IMR-90 (cell line): ENCODE results near the gene SLX4IP. TPM values are rescaled to one million over a fixed set of nuclear protein-coding genes. Genes with fewer than 3 reads are reported as not detected.

Experiments used
- ATAC-seq: fragments of 200-7000 bp; cut with Tn5 transposase; 2 replicates; pipeline ENCODE4 v1.9.1; 2020; ENCODE audit warnings: low read depth, mild to moderate bottlenecking, moderate library complexity
- BruUV-seq: library from RNA; stranded (reverse); fragments of 400-500 nt; replicated peaks from 2 replicates; lab custom pipeline; 2021; lab: Mats Ljungman, UMichigan
- CTCF ChIA-PET: fragments of 300-600 bp; formaldehyde crosslinking; extraction: SDS; loops from one replicate; lab custom pipeline; 2021; ENCODE audit warnings: antibody characterized with exemption; lab: Yijun Ruan, JAX
- POLR2A ChIA-PET: fragments of 300-600 bp; sonication (Branson Sonifier 250); formaldehyde crosslinking; loops from one replicate; lab custom pipeline; 2022; ENCODE audit warnings: antibody characterized with exemption; ENCODE audit not compliant: unreplicated experiment; lab: Charles Lee
- DNase-seq: peaks from one replicate; pipeline ENCODE4 v3.0.0; 2013
- H2AFZ ChIP-seq: replicated peaks from 2 replicates; pipeline ENCODE3; 2013; ENCODE audit warnings: low read length, mild to moderate bottlenecking; ENCODE audit not compliant: poor library complexity
- H2AK5ac ChIP-seq: 2 replicates; pipeline ENCODE4 v1.6.1; 2013; ENCODE audit warnings: low read depth, low read length, inconsistent platforms
- H2AK9ac ChIP-seq: replicated peaks from 2 replicates; pipeline ENCODE3; 2013; ENCODE audit warnings: mild to moderate bottlenecking, low read depth, low read length, moderate library complexity; ENCODE audit not compliant: poor library complexity
- H2BK120ac ChIP-seq: 2 replicates; pipeline ENCODE4 v1.6.1; 2013; ENCODE audit warnings: low read depth, low read length, inconsistent platforms
- H2BK15ac ChIP-seq: 3 replicates; pipeline ENCODE4 v1.6.1; 2013; ENCODE audit warnings: low read depth, low read length, inconsistent platforms
- H2BK20ac ChIP-seq: 2 replicates; pipeline ENCODE4 v1.6.1; 2013; ENCODE audit warnings: low read depth, mild to moderate bottlenecking, inconsistent platforms, low read length, moderate library complexity
- H2BK5ac ChIP-seq: 2 replicates; pipeline ENCODE4 v1.6.1; 2013; ENCODE audit warnings: mild to moderate bottlenecking, low read depth, low read length, inconsistent platforms; ENCODE audit not compliant: poor library complexity, severe bottlenecking
- H3K14ac ChIP-seq: replicated peaks from 2 replicates; pipeline ENCODE4 v1.6.1; 2013; ENCODE audit warnings: low read depth, low read length, inconsistent platforms
- H3K18ac ChIP-seq: 2 replicates; pipeline ENCODE4 v1.6.1; 2013; ENCODE audit warnings: low read depth, low read length, control low read depth
- H3K23ac ChIP-seq: 2 replicates; pipeline ENCODE4 v1.6.1; 2013; ENCODE audit warnings: low read depth, low read length, inconsistent platforms
- H3K27ac ChIP-seq: 2 replicates; pipeline ENCODE4 v1.5.1; 2013; ENCODE audit warnings: mild to moderate bottlenecking, control low read depth, low read length; ENCODE audit not compliant: insufficient read depth
- H3K27me3 ChIP-seq: 2 replicates; pipeline ENCODE4 v1.6.1; 2013; ENCODE audit warnings: low read length; ENCODE audit not compliant: control insufficient read depth, insufficient read depth
- H3K36me3 ChIP-seq: 2 replicates; pipeline ENCODE4 v1.6.1; 2013; ENCODE audit warnings: low read length, mixed read lengths; ENCODE audit not compliant: control insufficient read depth, insufficient read depth
- H3K4ac ChIP-seq: 2 replicates; pipeline ENCODE4 v1.6.1; 2013; ENCODE audit warnings: low read depth, low read length, inconsistent platforms
- H3K4me1 ChIP-seq: 2 replicates; pipeline ENCODE4 v1.6.1; 2013; ENCODE audit warnings: low read length, mixed read lengths; ENCODE audit not compliant: control insufficient read depth, insufficient read depth
- H3K4me2 ChIP-seq: 2 replicates; pipeline ENCODE4 v1.6.1; 2013; ENCODE audit warnings: low read depth, mild to moderate bottlenecking, control low read depth, low read length, moderate library complexity
- H3K4me3 ChIP-seq: 2 replicates; pipeline ENCODE4 v1.5.1; 2013; ENCODE audit warnings: low read depth, mild to moderate bottlenecking, control low read depth, low read length, moderate library complexity; ENCODE audit not compliant: insufficient read depth
- H3K56ac ChIP-seq: 2 replicates; pipeline ENCODE4 v1.6.1; 2013; ENCODE audit warnings: low read length, inconsistent platforms; ENCODE audit not compliant: insufficient read depth; ENCODE audit errors: extremely low read depth
- H3K79me1 ChIP-seq, 2 experiments: 2 replicates each; pipeline ENCODE4 v1.6.1; 2013; ENCODE audit warnings: low read length in 2 of 2, inconsistent platforms in 1 of 2, low read depth in 1 of 2
- H3K9ac ChIP-seq: 2 replicates; pipeline ENCODE4 v1.6.1; 2013; ENCODE audit warnings: low read depth, low read length, control low read depth
- H3K9me1 ChIP-seq: 2 replicates; pipeline ENCODE4 v1.6.1; 2013; ENCODE audit warnings: low read length, inconsistent platforms; ENCODE audit not compliant: insufficient read depth
- H3K9me3 ChIP-seq: 2 replicates; pipeline ENCODE4 v1.6.1; 2013; ENCODE audit warnings: low read length; ENCODE audit not compliant: control insufficient read depth, insufficient read depth
- H4K20me1 ChIP-seq: 2 replicates; pipeline ENCODE4 v1.6.1; 2013; ENCODE audit warnings: low read length, inconsistent platforms; ENCODE audit not compliant: insufficient read depth
- H4K5ac ChIP-seq: 2 replicates; pipeline ENCODE4 v1.6.1; 2013; ENCODE audit warnings: mild to moderate bottlenecking, low read depth, low read length, control low read depth
- H4K8ac ChIP-seq, 2 experiments: 2 replicates each; pipeline ENCODE4 v1.6.1; 2013; ENCODE audit warnings: low read depth in 2 of 2, low read length in 2 of 2, control low read depth in 1 of 2, inconsistent platforms in 1 of 2
- H4K91ac ChIP-seq: 2 replicates; pipeline ENCODE4 v1.6.1; 2013; ENCODE audit warnings: low read depth, low read length, inconsistent platforms; ENCODE audit not compliant: insufficient read depth
- CEBPB ChIP-seq: IDR thresholded peaks from 2 replicates; pipeline ENCODE4 v1.6.1; 2012; ENCODE audit warnings: low read depth, low read length, improper control_type of control experiment
- FOS ChIP-seq: fragments of 150-350 bp; IDR thresholded peaks from 2 replicates; pipeline ENCODE4 v1.6.1; 2016; ENCODE audit warnings: low read depth, low read length
- MAZ ChIP-seq: IDR thresholded peaks from 2 replicates; pipeline ENCODE4 v1.6.1; 2012; ENCODE audit warnings: low read depth, mild to moderate bottlenecking, low read length, improper control_type of control experiment, moderate library complexity, borderline replicate concordance
- MXI1 ChIP-seq: IDR thresholded peaks from 2 replicates; pipeline ENCODE4 v1.6.1; 2012; ENCODE audit warnings: low read depth, mild to moderate bottlenecking, low read length, moderate library complexity, borderline replicate concordance
- RAD21 ChIP-seq: IDR thresholded peaks from 2 replicates; pipeline ENCODE4 v1.6.1; 2012; ENCODE audit warnings: low read length, improper control_type of control experiment
- WGBS, 2 experiments: methylation state at CpG; one replicate each; pipeline versions ENCODE4 v1.1.5 to v1.1.7; 2013; ENCODE audit warnings: missing lambda C conversion rate in 2 of 2; ENCODE audit not compliant: insufficient read length in 1 of 2; ENCODE audit errors: extremely low coverage in 2 of 2; 5-methylcytosine and 5-hydroxymethylcytosine counted together
- dilution Hi-C: fragments of 300-500 bp; cut with HindIII; formaldehyde crosslinking; loops from one replicate; pipeline ENCODE4 v1.14.3; 2018; ENCODE audit warnings: low sequenced_read_pairs; ENCODE audit not compliant: unreplicated experiment
- in situ Hi-C: fragments of 300-500 bp; cut with MboI; formaldehyde crosslinking; loops from 3 replicates; pipeline ENCODE4 v1.14.3; 2019; ENCODE audit warnings: low sequenced_read_pairs, inconsistent platforms, mixed read lengths
- intact Hi-C: fragments of 100-400 bp; cut with micrococcal nuclease; formaldehyde crosslinking; loops from 2 replicates; pipeline ENCODE4 v1.10.0; 2022
- polyA plus RNA-seq, 3 experiments: library from polyadenylated mRNA; depleted of rRNA; stranded (reverse); fragments of >200 nt; gene quantifications; 2 replicates each; pipeline ENCODE4 v1.2.3, GENCODE V29; 2012; ENCODE audit warnings: low replicate concordance in 1 of 3
- total RNA-seq: library from RNA; depleted of rRNA; stranded (reverse); fragments of >200 nt; gene quantifications from 2 replicates; pipeline ENCODE4 v1.2.3, GENCODE V29; 2012

SLX4IP gene
- total and polyA plus RNA-seq, 2 of the 4 experiments (the other 2 are of a cell fraction) = 1.3 to 5.9 TPM

- H4K5ac ChIP-seq = no peak overlapping the region
Observed at GRCh38 chr20:10447028-10447427, 11.9 kb downstream of the SLX4IP start.

More at GRCh38 chr20:10447028-10447427, 11.9 kb downstream of the SLX4IP start:
- no peaks in the 10 kb centered on the region for H3K27me3 ChIP-seq
- H3K56ac ChIP-seq = no peak overlapping the region
- peak overlapping the region; percentile 38 for H3K4me2 ChIP-seq
- no peak overlapping the region for H2BK15ac ChIP-seq
- intact Hi-C loops = no loop called here
- peaks cover 14 to 30% of the 10 kb centered on the region in 2 experiments; a peak in 3 of 4 replicates for H3K79me1 ChIP-seq
- H3K9me1 ChIP-seq = peaks cover 7% of the 10 kb centered on the region
- ChIA-PET POLR2A (no interaction called here), CTCF (no interaction called here)
- H2BK120ac ChIP-seq = no peak overlapping the region
- dilution Hi-C loops = no loop called here
- H4K20me1 ChIP-seq = no peaks in the 10 kb centered on the region
- in situ Hi-C loops = no loop called here
- H2AK5ac ChIP-seq = no peak overlapping the region
- ATAC-seq = peak; percentile 92
- no peaks in the 10 kb centered on the region; the same call in 1 of the 2 replicates for H3K4me1 ChIP-seq
- no peak overlapping the region for H2BK20ac ChIP-seq
- H3K9me3 ChIP-seq = no peaks in the 10 kb centered on the region
- no peak overlapping the region for H4K91ac ChIP-seq
- no TSS peak for BruUV-seq
- H2AFZ ChIP-seq = no peak overlapping the region
- no peak overlapping the region for H3K4me3 ChIP-seq
- TF ChIP-seq MAZ = no peak
- TF ChIP-seq MXI1 = no peak
- peak; percentile 79 for TF ChIP-seq FOS
- TF ChIP-seq CEBPB = peak; percentile 45; the same call in 1 of the 2 replicates
- 0 out of 2 replicates have a peak, but pooled peaks have one; percentile 22 for TF ChIP-seq RAD21
- H4K8ac ChIP-seq = peak overlapping the region in 1 of 2 experiments; percentile 44; a peak in 1 of 4 replicates
- peak overlapping the region; percentile 20; the same call in 1 of the 2 replicates for H3K9ac ChIP-seq
- H3K27ac ChIP-seq = no peak overlapping the region
- no peak overlapping the region for H2BK5ac ChIP-seq
- no peak overlapping the region for H3K4ac ChIP-seq
- no peak overlapping the region for H3K14ac ChIP-seq
- H2AK9ac ChIP-seq = no peak overlapping the region
- WGBS, 2 experiments = no CpG with 5 or more reads among the region's 3 CpGs
- no peak overlapping the region for H3K18ac ChIP-seq
- H3K36me3 ChIP-seq = no peaks in the 10 kb centered on the region
- peak; percentile 84 for DNase-seq
- no peak overlapping the region for H3K23ac ChIP-seq
